NB4 (cell line): ENCODE measurements around the gene GIT2.

ENCODE experiments used
- POLR2A ChIP-seq: IDR thresholded peaks from 2 replicates; pipeline ENCODE4 v1.6.1; 2011; ENCODE audit warnings: mild to moderate bottlenecking; ENCODE audit not compliant: insufficient read length; ENCODE audit errors: extremely low read depth
- TF ChIP-seq, protein P1 (sequence below): IDR thresholded peaks from one replicate; pipeline ENCODE4 v1.5.1; 2012; ENCODE audit warnings: low read depth, low read length
- TF ChIP-seq, protein P2 (sequence below): IDR thresholded peaks from 2 replicates; pipeline ENCODE4 v1.6.1; 2011; ENCODE audit warnings: low read depth, low read length

DNA sequence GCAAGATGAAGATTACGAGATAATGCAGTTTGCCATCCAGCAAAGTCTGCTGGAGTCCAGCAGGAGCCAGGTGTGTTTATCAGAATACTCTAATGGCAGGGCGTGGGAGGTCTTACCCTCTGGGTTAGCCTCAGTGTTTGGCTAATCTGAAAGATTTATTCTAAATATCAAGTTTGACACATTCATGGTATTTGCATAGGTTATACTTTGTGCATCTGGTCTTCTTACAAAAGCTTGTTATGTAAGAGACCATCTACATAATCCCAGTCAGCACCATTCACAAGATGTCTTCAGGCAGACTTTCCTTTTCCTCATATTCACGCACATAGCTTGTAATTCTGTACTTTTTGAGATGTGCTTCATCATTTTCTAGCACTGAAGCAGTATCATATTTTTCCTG lies 37.7 kb upstream of the GIT2 start:
- TF ChIP-seq POLR2A = no peak
- TF ChIP-seq, protein P1, sequence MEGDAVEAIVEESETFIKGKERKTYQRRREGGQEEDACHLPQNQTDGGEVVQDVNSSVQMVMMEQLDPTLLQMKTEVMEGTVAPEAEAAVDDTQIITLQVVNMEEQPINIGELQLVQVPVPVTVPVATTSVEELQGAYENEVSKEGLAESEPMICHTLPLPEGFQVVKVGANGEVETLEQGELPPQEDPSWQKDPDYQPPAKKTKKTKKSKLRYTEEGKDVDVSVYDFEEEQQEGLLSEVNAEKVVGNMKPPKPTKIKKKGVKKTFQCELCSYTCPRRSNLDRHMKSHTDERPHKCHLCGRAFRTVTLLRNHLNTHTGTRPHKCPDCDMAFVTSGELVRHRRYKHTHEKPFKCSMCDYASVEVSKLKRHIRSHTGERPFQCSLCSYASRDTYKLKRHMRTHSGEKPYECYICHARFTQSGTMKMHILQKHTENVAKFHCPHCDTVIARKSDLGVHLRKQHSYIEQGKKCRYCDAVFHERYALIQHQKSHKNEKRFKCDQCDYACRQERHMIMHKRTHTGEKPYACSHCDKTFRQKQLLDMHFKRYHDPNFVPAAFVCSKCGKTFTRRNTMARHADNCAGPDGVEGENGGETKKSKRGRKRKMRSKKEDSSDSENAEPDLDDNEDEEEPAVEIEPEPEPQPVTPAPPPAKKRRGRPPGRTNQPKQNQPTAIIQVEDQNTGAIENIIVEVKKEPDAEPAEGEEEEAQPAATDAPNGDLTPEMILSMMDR = no peak
- TF ChIP-seq, protein P2, sequence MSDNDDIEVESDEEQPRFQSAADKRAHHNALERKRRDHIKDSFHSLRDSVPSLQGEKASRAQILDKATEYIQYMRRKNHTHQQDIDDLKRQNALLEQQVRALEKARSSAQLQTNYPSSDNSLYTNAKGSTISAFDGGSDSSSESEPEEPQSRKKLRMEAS = no peak
